Stimulated activated effector memory CD8-positive, alpha-beta T cell treated with anti-CD3 and anti-CD28 coated beads, Interleukin-12 subunit alpha, Interleukin-12 subunit beta, amount 100 ng/mL, for 72 hours (primary cell): ENCODE data around the gene DYRK4.
A peak's percentile ranks its signal among the peaks of the same experiment; 100 is the strongest.

Source experiments
- ATAC-seq: fragments of 150-1000 bp; cut with Tn5 transposase; 2 replicates; pipeline ENCODE4 v1.10.0; 2021
- DNase-seq, 2 donors: peaks; one replicate each; pipeline ENCODE4 v3.0.0; 2021 to 2022; ENCODE audit warnings: low spot score in 2 of 2
- H3K27ac Mint-ChIP-seq: one replicate; pipeline ENCODE4 v1.8.0; 2022; ENCODE audit warnings: mild to moderate bottlenecking, mixed read lengths
- H3K36me3 Mint-ChIP-seq: one replicate; pipeline ENCODE4 v1.8.0; 2022; ENCODE audit warnings: mild to moderate bottlenecking, mixed read lengths
- H3K4me1 Mint-ChIP-seq: one replicate; pipeline ENCODE4 v1.8.0; 2022; ENCODE audit warnings: mixed read lengths
- H3K4me3 Mint-ChIP-seq: one replicate; pipeline ENCODE4 v1.8.0; 2022; ENCODE audit warnings: mild to moderate bottlenecking, mixed read lengths
- H3K9me3 Mint-ChIP-seq: one replicate; pipeline ENCODE4 v1.8.0; 2022; ENCODE audit warnings: mixed read lengths

The DYRK4 gene

DNA sequence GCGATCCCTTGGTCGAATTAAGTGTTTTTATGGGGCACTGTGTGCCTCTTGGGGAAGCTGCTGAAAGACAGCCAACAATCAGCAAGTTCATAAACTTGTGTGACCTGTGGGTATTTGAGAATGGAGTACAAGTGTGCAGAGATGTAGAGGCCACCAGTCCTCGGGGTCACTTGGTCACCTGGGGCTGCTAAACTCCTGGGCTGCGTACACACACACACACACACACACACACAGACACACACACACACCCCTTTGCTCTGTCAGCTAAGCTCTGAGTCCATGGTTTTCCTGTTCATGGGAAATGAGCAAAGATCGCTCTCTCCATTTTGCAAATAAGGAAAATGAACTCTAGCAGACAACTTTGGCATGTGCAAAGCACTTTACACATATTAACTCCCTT is 24.5 kb downstream of the DYRK4 start:
- H3K4me3 Mint-ChIP-seq = no peak overlapping the region

DNA sequence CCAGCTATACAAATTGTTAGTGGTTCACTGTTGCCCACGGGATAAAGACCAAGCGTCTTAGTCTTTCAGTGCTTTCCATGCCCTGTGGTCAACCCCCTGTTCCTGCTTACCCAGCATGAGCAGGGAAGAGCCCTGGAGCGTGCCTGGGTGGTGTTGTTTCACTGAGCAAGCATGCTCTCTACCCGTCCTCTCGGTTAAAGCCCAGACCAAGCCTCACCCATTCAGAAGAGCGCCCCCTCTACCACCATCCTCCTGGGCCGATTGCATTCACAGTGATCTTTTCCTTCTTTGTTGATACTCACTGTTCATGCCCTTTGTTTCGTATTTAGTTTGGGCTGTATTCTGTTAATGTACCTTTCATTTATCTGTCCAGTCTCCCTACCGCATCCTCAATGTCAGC is 25.1 kb downstream of the DYRK4 start:
- H3K27ac Mint-ChIP-seq = no peak overlapping the region

More for the DNA sequence above, 24.5 kb downstream of the DYRK4 start:
- Mint-ChIP-seq H3K4me1 (no peaks in the 10 kb centered on the region), H3K36me3 (no peaks in the 10 kb centered on the region), H3K9me3 (no peaks in the 10 kb centered on the region), H3K27ac (no peak overlapping the region)
- no peak for ATAC-seq
- DNase-seq = no peak

DNA sequence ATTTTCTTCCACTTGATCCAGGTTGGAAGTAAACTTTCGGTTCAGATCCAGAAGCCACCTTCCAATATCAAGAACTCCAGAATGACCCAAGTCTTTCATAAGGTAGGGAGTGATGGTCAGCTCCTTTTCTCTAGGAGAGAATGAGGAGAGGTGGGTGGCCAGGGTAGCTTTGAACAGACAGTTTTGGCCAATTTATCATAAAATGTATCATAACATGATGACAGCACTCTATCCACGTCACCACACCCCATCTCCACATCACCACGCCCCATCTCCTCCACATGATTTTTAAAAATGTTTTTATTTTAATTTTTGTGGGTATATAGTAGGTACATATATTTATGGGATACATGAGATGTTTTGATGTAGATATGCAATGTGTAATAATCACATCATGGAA is 26.9 kb downstream of the DYRK4 start:
- Mint-ChIP-seq H3K27ac (no peak overlapping the region), H3K9me3 (no peaks in the 10 kb centered on the region), H3K4me3 (no peak overlapping the region), H3K4me1 (no peaks in the 10 kb centered on the region), H3K36me3 (no peaks in the 10 kb centered on the region)
- DNase-seq (no peak), ATAC-seq (no peak)

More for the DNA sequence above, 25.1 kb downstream of the DYRK4 start:
- H3K36me3 Mint-ChIP-seq = no peaks in the 10 kb centered on the region
- H3K9me3 Mint-ChIP-seq = no peaks in the 10 kb centered on the region
- DNase-seq (no peak), ATAC-seq (no peak)
- H3K4me1 Mint-ChIP-seq = no peaks in the 10 kb centered on the region
- H3K4me3 Mint-ChIP-seq = no peak overlapping the region

DNA sequence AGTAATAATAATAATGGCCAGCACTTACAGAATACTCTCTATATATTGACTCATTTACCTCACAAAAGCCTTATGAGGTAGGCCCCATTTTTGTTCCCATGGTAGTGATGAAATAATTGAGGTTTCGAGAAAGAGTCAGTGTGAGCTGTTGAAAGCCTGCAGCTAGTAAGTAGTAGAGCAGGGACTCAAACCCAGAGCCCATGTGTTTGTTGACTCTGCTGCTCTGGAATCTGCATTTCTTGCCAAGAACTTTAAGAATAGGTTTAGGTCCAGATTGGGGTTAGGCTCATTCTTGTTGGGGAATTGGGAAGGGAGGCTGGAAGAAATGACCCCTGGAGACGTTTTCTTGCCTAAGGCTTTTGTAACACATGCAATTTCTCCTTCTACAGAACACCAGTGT is 27.9 kb downstream of the DYRK4 start:
- no peaks in the 10 kb centered on the region for H3K9me3 Mint-ChIP-seq
- H3K36me3 Mint-ChIP-seq = no peaks in the 10 kb centered on the region
- DNase-seq (no peak), ATAC-seq (no peak)
- no peaks in the 10 kb centered on the region for H3K4me1 Mint-ChIP-seq
- no peak overlapping the region for H3K27ac Mint-ChIP-seq
- H3K4me3 Mint-ChIP-seq = no peak overlapping the region

DNA sequence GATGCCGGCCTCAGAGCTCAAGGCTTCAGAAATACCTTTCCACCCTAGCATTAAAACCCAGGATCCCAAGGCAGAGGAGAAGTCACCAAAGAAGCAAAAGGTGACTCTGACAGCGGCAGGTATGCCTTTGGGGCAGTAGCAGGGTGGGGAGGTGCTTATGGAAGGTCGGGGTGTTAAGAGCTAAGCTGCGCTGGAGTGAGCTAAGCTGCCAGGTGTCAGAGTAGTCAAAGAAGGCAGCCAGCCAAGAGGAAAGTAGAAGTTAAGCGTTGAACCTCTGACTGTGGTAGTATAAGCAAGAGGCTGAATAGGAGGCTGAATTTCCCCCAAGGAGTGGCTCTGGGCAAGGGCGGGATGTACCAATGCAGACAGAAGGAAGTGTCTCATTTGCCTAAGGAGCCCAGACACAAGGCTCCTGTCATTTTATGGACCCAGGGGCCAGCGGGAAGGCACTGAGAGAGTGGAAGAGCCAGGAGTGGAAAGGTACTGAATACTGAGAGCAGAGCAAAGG is 29.2 kb downstream of the DYRK4 start:
- ATAC-seq (no peak), DNase-seq (no peak)
- H3K4me3 Mint-ChIP-seq = no peak overlapping the region
- no peaks in the 10 kb centered on the region for H3K4me1 Mint-ChIP-seq
- no peaks in the 10 kb centered on the region for H3K36me3 Mint-ChIP-seq
- no peaks in the 10 kb centered on the region for H3K9me3 Mint-ChIP-seq
- no peak overlapping the region for H3K27ac Mint-ChIP-seq

DNA sequence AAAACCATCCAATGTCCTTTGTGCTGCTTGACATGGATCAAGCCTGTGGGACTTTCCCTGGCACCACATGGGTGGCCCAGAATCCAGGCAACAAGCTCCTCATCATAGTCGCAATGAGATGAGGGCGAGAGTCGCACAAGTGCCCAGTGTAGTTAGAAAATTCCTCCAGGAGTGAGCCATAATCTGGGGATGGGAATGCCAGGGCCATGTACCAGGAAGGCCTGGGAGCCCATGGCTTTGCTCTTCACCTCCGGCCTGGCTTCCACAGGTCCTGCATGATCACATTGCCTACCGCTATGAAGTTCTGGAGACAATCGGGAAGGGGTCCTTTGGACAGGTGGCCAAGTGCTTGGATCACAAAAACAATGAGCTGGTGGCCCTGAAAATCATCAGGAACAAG is 33.9 kb downstream of the DYRK4 start:
- H3K27ac Mint-ChIP-seq = no peak overlapping the region
- no peak overlapping the region for H3K4me3 Mint-ChIP-seq
- no peaks in the 10 kb centered on the region for H3K9me3 Mint-ChIP-seq
- no peak for DNase-seq
- H3K36me3 Mint-ChIP-seq = no peaks in the 10 kb centered on the region
- ATAC-seq = no peak
- H3K4me1 Mint-ChIP-seq = no peaks in the 10 kb centered on the region

DNA sequence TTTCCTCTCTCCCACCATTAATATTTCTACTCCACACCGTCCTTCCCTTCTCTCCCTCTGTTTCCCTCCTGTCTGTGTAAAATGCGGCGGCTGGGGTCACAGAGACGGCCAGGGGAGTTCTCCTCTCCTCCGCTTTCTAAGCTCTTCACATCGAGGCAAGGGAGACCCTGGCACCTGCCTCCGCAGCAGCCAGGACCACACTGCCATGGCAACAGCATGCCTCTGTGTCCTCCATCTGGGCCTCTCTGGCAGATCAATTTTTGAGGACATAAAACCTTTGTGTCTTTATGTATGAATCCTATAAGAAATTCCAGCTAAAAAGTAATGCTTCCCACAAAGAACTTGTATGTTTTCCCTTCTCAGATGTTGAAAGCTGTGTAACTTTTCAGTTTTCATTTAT is 41.4 kb downstream of the DYRK4 start:
- Mint-ChIP-seq H3K4me3 (no peak overlapping the region), H3K27ac (no peak overlapping the region), H3K4me1 (peaks cover 16% of the 10 kb centered on the region), H3K9me3 (no peaks in the 10 kb centered on the region), H3K36me3 (no peaks in the 10 kb centered on the region)
- no peak for DNase-seq
- no peak for ATAC-seq

DNA sequence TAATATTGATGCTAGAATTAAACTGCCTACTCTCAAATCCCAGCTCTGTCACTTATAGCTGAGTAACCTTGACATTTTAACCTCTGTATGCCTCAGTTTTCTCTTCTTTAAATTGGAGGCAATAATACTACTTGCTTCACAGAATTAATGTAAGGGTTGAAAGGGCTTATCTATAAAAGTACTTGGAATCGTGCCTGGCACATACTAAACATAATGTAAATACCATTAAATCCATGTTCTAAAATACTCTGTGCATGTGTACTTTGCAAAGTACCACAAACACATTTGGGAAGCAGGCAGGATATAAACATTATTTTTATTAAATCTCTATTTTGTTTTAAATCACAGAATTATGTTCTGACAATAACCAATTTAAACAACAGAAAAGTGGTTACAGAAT is 41.9 kb downstream of the DYRK4 start:
- H3K4me3 Mint-ChIP-seq = no peak overlapping the region
- peaks cover 16% of the 10 kb centered on the region for H3K4me1 Mint-ChIP-seq
- ATAC-seq = no peak

DNA sequence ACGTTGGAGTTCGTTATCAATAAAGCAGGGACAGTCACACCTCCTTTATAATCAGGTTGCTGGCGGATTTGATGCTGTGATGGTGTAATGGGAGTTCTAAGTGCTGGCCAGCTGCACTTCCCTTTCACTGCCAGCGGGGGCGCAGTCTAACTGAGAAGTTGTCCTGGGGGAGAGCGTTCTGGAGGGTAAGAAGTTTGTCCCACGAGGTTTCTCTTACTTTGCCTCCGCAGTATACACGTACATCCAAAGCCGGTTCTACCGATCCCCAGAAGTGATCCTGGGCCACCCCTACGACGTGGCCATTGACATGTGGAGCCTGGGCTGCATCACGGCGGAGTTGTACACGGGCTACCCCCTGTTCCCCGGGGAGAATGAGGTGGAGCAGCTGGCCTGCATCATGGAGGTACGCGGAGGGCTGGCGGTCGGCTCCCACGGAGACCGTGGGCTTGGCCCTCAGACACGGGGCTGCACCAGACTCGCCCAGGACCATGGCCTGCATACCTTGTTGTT is 42.7 kb downstream of the DYRK4 start:
- peak; percentile 96 for ATAC-seq
- Mint-ChIP-seq H3K4me3 (peak overlapping the region; percentile 95), H3K36me3 (no peaks in the 10 kb centered on the region), H3K4me1 (peaks cover 16% of the 10 kb centered on the region), H3K9me3 (no peaks in the 10 kb centered on the region), H3K27ac (peak overlapping the region; percentile 93)
- peak; percentile 64 to 88 for DNase-seq

More for the DNA sequence above, 41.9 kb downstream of the DYRK4 start:
- H3K9me3 Mint-ChIP-seq = no peaks in the 10 kb centered on the region
- H3K27ac Mint-ChIP-seq = no peak overlapping the region
- no peak for DNase-seq
- no peaks in the 10 kb centered on the region for H3K36me3 Mint-ChIP-seq

DNA sequence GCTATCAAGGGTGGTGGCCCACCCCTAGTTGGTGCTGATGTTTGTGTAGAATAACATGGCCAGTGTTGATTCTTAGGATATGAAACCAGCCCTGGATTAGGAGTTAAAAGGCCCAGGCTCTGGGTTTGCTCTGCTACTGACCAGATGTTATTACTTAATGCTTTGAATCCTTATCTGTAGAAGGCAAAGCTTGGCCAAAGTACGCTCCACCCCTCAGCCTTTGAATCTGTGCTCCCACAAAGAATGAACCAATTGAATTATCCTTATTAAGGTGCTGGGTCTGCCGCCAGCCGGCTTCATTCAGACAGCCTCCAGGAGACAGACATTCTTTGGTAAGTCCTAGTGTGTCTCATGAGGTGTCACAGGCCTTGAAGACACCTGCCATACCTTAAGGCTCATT is 45.0 kb downstream of the DYRK4 start:
- DNase-seq (no peak), ATAC-seq (no peak)
- no peak overlapping the region for H3K4me3 Mint-ChIP-seq
- H3K27ac Mint-ChIP-seq = no peak overlapping the region
- H3K9me3 Mint-ChIP-seq = no peaks in the 10 kb centered on the region
- H3K36me3 Mint-ChIP-seq = peaks cover 15% of the 10 kb centered on the region
- H3K4me1 Mint-ChIP-seq = peaks cover 16% of the 10 kb centered on the region

DNA sequence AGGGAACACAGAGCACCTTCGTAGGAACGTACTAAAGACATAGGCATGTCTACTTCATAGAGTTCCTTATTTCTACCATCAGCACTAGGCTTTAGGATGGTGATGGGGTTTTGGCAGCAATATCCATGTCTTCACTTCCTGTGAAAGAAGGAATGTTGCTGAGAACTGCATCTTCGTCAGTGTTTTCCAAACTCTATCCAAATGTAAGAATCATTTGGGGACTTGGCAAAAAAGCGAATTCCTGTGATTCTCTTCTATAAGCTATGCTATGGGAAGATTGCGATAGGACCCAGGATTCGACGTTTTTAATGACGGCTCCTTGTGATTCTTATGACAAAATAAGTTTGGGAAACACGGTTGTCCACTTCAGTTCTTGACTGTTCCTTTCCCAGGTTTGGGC is 47.1 kb downstream of the DYRK4 start:
- DNase-seq (no peak), ATAC-seq (no peak)
- peaks cover 33% of the 10 kb centered on the region for H3K36me3 Mint-ChIP-seq
- H3K27ac Mint-ChIP-seq = no peak overlapping the region
- H3K9me3 Mint-ChIP-seq = no peaks in the 10 kb centered on the region
- no peak overlapping the region for H3K4me3 Mint-ChIP-seq
- peaks cover 16% of the 10 kb centered on the region for H3K4me1 Mint-ChIP-seq

DNA sequence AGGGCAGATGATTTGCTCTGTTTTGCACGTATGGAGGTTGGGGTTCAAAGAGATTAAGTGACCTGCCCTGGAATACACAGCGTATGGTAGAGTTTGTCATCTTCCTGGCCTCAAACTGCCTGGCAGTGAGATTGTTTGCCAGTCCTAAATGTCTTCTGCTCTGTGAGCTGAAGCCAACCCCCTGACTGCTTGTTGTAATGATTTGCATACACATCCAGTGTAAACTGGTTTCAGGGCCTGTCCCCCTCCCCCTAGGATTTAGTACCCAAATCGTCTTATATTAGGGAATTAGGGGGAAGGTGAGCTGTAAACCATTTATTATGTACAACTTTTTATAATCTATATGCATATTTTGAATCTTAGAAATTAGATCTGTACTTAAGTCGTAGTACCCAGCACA is 48.5 kb downstream of the DYRK4 start:
- Mint-ChIP-seq H3K9me3 (no peaks in the 10 kb centered on the region), H3K36me3 (peaks cover 35% of the 10 kb centered on the region), H3K4me3 (no peak overlapping the region), H3K27ac (peak overlapping the region; percentile 6), H3K4me1 (peaks cover 8% of the 10 kb centered on the region)
- ATAC-seq (no peak), DNase-seq (no peak)

DNA sequence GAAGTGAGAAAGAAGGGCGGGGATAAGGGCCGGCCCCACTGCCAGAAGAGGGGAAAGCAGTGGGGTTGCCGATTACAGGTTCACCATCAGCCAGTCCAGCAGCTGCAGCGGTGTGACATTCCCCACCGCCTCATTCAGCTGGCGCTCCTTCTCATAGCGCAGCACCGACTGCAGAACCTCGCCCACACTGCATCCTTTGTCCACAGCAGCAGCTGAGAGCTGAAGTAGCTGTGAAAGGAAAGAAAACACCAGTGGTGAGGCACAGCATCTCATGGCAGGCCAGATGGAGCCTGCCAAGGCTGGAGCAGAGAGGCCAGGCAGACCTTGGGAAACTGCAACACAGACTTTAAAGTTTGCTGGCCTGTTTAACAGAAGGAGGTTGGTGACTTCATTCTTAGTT is 53.7 kb downstream of the DYRK4 start:
- no peaks in the 10 kb centered on the region for H3K4me1 Mint-ChIP-seq
- H3K4me3 Mint-ChIP-seq = no peak overlapping the region
- no peak for DNase-seq
- H3K9me3 Mint-ChIP-seq = no peaks in the 10 kb centered on the region
- H3K36me3 Mint-ChIP-seq = peaks cover 32% of the 10 kb centered on the region
- no peak for ATAC-seq
- no peak overlapping the region for H3K27ac Mint-ChIP-seq

DNA sequence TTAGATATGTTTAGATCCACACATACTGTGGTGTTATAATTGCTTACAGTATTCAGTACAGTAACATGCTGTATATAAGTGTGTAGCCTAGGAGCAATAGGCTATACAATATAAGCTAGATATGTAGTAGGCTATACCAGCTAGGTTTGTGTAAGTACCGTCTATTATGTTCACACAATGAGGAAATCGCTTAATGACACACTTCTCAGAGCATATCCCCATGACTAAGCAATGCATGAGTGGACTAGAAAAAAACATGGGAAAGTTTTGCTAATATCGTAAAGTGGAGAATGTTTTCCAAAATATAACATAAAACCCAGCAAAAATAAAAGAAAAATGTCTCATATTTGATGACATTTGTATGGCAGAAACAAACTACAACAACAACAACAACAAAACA is 59.5 kb downstream of the DYRK4 start:
- no peaks in the 10 kb centered on the region for H3K36me3 Mint-ChIP-seq
- H3K27ac Mint-ChIP-seq = no peak overlapping the region
- H3K4me3 Mint-ChIP-seq = no peak overlapping the region
- ATAC-seq (no peak), DNase-seq (no peak)
- H3K4me1 Mint-ChIP-seq = no peaks in the 10 kb centered on the region
- H3K9me3 Mint-ChIP-seq = no peaks in the 10 kb centered on the region

DNA sequence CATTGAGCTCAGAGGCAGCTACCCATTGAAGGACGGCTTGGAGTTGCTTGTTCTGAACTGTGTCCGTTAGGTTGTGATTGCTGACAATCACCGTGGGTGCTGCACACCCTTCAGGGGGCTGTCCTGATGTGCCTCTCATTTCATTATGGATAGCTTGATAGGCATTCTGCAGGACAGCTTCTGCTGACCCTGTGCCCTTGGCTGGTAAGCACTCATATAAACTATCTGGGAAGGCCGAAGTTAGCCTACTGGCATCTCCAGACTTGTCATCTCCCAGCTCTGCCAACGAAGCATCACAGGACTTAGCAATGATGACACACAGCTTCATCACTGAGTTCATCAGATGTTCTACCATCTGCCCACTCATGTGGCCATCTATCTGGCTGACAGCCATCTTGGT is 64.5 kb downstream of the DYRK4 start:
- no peaks in the 10 kb centered on the region for H3K9me3 Mint-ChIP-seq
- no peaks in the 10 kb centered on the region for H3K36me3 Mint-ChIP-seq
- no peak overlapping the region for H3K27ac Mint-ChIP-seq
- H3K4me1 Mint-ChIP-seq = no peaks in the 10 kb centered on the region
- H3K4me3 Mint-ChIP-seq = no peak overlapping the region
- DNase-seq (no peak), ATAC-seq (no peak)

DNA sequence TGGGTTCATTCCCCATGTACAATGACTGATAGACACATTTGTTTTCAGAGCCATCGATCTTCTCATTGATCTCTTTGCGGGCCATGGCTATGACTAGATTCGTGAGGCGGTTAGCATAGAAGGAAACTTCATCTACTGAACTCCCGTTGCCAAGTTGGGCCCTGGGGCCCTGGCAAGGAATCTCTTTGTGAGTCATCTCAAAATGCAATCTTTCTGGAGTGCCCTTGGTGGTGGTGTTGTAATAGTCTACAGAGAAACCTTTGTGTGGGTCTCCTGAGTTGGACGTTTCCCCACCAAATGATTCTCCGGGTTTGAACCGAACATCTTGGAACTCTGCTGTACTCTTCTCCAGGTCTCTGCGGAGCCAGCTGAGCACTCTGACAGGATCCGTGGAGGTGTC is 66.4 kb downstream of the DYRK4 start:
- Mint-ChIP-seq H3K4me1 (no peaks in the 10 kb centered on the region), H3K27ac (no peak overlapping the region)
- DNase-seq = no peak

DNA sequence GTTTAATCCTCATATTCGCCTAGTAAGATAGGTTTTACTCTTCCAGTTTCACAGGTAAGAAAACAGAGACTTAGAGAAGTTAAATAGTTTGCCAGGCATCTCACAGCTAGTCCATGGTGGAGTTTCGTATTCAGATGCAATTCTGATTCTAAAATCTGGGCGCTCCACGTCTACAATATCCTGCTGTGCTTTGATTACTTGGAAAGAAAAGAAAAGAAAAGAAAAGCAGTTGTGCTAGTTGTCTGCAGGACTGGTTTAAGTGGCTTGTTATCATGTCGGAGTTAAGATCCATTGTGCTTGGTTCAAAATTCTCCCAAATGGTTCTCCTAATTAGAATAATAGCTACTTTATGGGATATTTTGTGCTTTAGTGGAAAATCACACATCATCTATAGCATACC is 68.3 kb downstream of the DYRK4 start:
- ATAC-seq = no peak
- no peak overlapping the region for H3K4me3 Mint-ChIP-seq
- H3K36me3 Mint-ChIP-seq = no peaks in the 10 kb centered on the region
- no peaks in the 10 kb centered on the region for H3K9me3 Mint-ChIP-seq
- DNase-seq = no peak
- no peaks in the 10 kb centered on the region for H3K4me1 Mint-ChIP-seq
- H3K27ac Mint-ChIP-seq = no peak overlapping the region

More for the DNA sequence above, 66.4 kb downstream of the DYRK4 start:
- Mint-ChIP-seq H3K9me3 (no peaks in the 10 kb centered on the region), H3K4me3 (no peak overlapping the region), H3K36me3 (no peaks in the 10 kb centered on the region)
- ATAC-seq = no peak
